B cell (primary cell): Measurements from ENCODE around the gene RBPJ. TPM values are rescaled to one million over a fixed set of nuclear protein-coding genes. Genes with fewer than 3 reads are reported as not detected.
A peak's percentile ranks its signal among the peaks of the same experiment; 100 is the strongest.

Experiments used
- ATAC-seq: fragments of 200-7000 bp; cut with Tn5 transposase; one replicate; pipeline ENCODE4 v1.10.0; 2021; ENCODE audit warnings: low read depth, mild to moderate bottlenecking, moderate number of reproducible peaks, moderate library complexity
- CTCF ChIA-PET: fragments of 350-600 bp; sonication (Branson Sonifier 250); formaldehyde crosslinking; loops from one replicate; lab custom pipeline; 2021; ENCODE audit warnings: antibody characterized with exemption, inconsistent platforms; lab: Charles Lee
- POLR2A ChIA-PET: fragments of 350-600 bp; sonication (Branson Sonifier 250); formaldehyde crosslinking; loops from one replicate; lab custom pipeline; 2021; ENCODE audit warnings: antibody characterized with exemption; lab: Charles Lee
- DNase-seq: peaks from one replicate; pipeline ENCODE4 v3.0.0; 2013
- H2AFZ ChIP-seq: 2 replicates; pipeline ENCODE4 v1.6.1; 2012; ENCODE audit warnings: mild to moderate bottlenecking, low read depth, low read length; ENCODE audit not compliant: insufficient read depth, poor library complexity, severe bottlenecking
- H3K27ac ChIP-seq, 2 donors: 1 replicate in 1 of 2; 2 replicates in 1 of 2; pipeline ENCODE4 v1.5.1; 2012 to 2013; ENCODE audit warnings: low read length in 2 of 2, mild to moderate bottlenecking in 2 of 2, moderate library complexity in 1 of 2
- H3K27me3 ChIP-seq, 4 experiments: fragments of 200-600 bp in 1 of 4; sonication (generic) in 1 of 4; replicated peaks in 1 of 4; 1 replicate in 2 of 4; 2 replicates in 2 of 4; pipeline versions ENCODE4 v1.6.1 to v1.7.0; 2013 to 2016; ENCODE audit warnings: low read length in 3 of 4, mild to moderate bottlenecking in 2 of 4, mixed read lengths in 1 of 4, moderate library complexity in 1 of 4; ENCODE audit not compliant: insufficient read depth in 4 of 4, control insufficient read depth in 3 of 4; ENCODE audit errors: control extremely low read depth in 1 of 4
- H3K36me3 ChIP-seq, 2 experiments: replicated peaks in 1 of 2; 1 replicate in 1 of 2; 2 replicates in 1 of 2; pipeline versions ENCODE4 v1.6.1 to v1.7.1; 2013; ENCODE audit warnings: low read length in 1 of 2; ENCODE audit not compliant: insufficient read depth in 2 of 2, control insufficient read depth in 1 of 2; ENCODE audit errors: control extremely low read depth in 1 of 2, extremely low read depth in 1 of 2
- H3K4me1 ChIP-seq, 2 donors: fragments of 200-600 bp in 1 of 2; sonication (generic) in 1 of 2; 1 replicate in 1 of 2; 2 replicates in 1 of 2; pipeline versions ENCODE4 v1.5.1 to v1.6.1; 2013 to 2017; ENCODE audit warnings: low read length in 2 of 2; ENCODE audit not compliant: control insufficient read depth in 2 of 2, insufficient read depth in 2 of 2
- H3K4me2 ChIP-seq: replicated peaks from 2 replicates; pipeline ENCODE3; 2012; ENCODE audit warnings: mild to moderate bottlenecking, low read depth, low read length; ENCODE audit not compliant: poor library complexity, severe bottlenecking
- H3K4me3 ChIP-seq, 5 experiments: fragments of 200-600 bp in 1 of 5; sonication (generic) in 1 of 5; 1 replicate in 3 of 5; 2 replicates in 2 of 5; pipeline versions ENCODE4 v1.5.1 to v1.7.0; 2011 to 2016; ENCODE audit warnings: low read length in 4 of 5, mild to moderate bottlenecking in 4 of 5, low read depth in 2 of 5, control low read depth in 1 of 5, moderate library complexity in 1 of 5; ENCODE audit not compliant: insufficient read depth in 1 of 5; ENCODE audit errors: control extremely low read depth in 1 of 5, extremely low read depth in 1 of 5
- H3K79me2 ChIP-seq: fragments of 200-600 bp; sonication (generic); one replicate; pipeline ENCODE4 v1.6.0; 2016; ENCODE audit warnings: low read length; ENCODE audit not compliant: control insufficient read depth, insufficient read depth
- H3K9ac ChIP-seq: fragments of 200-600 bp; sonication (generic); 2 replicates; pipeline ENCODE4 v1.6.1; 2017; ENCODE audit warnings: mild to moderate bottlenecking, low read length, moderate library complexity
- H3K9me3 ChIP-seq, 3 donors: one replicate each; pipeline versions ENCODE4 v1.6.1 to v1.7.1; 2013; ENCODE audit warnings: low read length in 2 of 3; ENCODE audit not compliant: control insufficient read depth in 2 of 3, insufficient read depth in 1 of 3; ENCODE audit errors: control extremely low read depth in 1 of 3
- H4K20me1 ChIP-seq: 2 replicates; pipeline ENCODE4 v1.6.0; 2012; ENCODE audit warnings: mild to moderate bottlenecking, low read length; ENCODE audit not compliant: insufficient read depth, control insufficient read depth, poor library complexity, severe bottlenecking
- H3K27ac Mint-ChIP-seq: one replicate; pipeline ENCODE4 v1.8.0; 2021; ENCODE audit warnings: mixed read lengths
- H3K27me3 Mint-ChIP-seq: one replicate; pipeline ENCODE4 v1.8.0; 2021; ENCODE audit warnings: mixed read lengths
- H3K4me1 Mint-ChIP-seq: one replicate; pipeline ENCODE4 v1.8.0; 2021; ENCODE audit warnings: mixed read lengths
- H3K4me3 Mint-ChIP-seq: one replicate; pipeline ENCODE4 v1.8.0; 2021; ENCODE audit warnings: mixed read lengths
- H3K9me3 Mint-ChIP-seq: one replicate; pipeline ENCODE4 v1.8.0; 2022; ENCODE audit warnings: mixed read lengths; ENCODE audit not compliant: insufficient read depth
- CTCF ChIP-seq: fragments of 200-600 bp; IDR thresholded peaks from one replicate; pipeline ENCODE4 v1.8.0; 2022; ENCODE audit warnings: antibody characterized with exemption, mild to moderate bottlenecking
- EZH2 ChIP-seq: IDR thresholded peaks from 2 replicates; pipeline ENCODE4 v1.6.1; 2012; ENCODE audit warnings: borderline replicate concordance, low read depth, mild to moderate bottlenecking, moderate library complexity, low read length; ENCODE audit not compliant: insufficient read depth, poor library complexity, severe bottlenecking
- WGBS: methylation state at CpG from one replicate; pipeline ENCODE4 v1.1.5; 2013; ENCODE audit warnings: missing lambda C conversion rate; ENCODE audit not compliant: insufficient coverage; 5-methylcytosine and 5-hydroxymethylcytosine counted together
- intact Hi-C: fragments of 100-400 bp; cut with micrococcal nuclease; formaldehyde crosslinking; loops from one replicate; pipeline ENCODE4 v1.10.0; 2022
- polyA plus RNA-seq: library from polyadenylated mRNA; depleted of rRNA; stranded (reverse); fragments of >200 nt; gene quantifications from 2 replicates; pipeline ENCODE4 v1.2.3, GENCODE V29; 2012
- total RNA-seq, 2 donors: library from RNA; stranded (reverse); fragments of 120-200 nt in 1 of 2; gene quantifications; 1 replicate in 1 of 2; 2 replicates in 1 of 2; pipeline versions ENCODE4 v1.2.3 to v1.2.4, GENCODE V29; 2013 to 2022

The RBPJ gene
- total and polyA plus RNA-seq, 2 donors (not counting 1 experiment from before 2014, with no cell fraction given), result 10.6 to 50.1 TPM

- Histone ChIP-seq H3K4me1 (peaks cover 0 to under 1% of the 10 kb centered on the region in 2 donors), H3K4me3 (no peak overlapping the region), H3K9me3 (peaks cover 0 to 10% (median 3%) of the 10 kb centered on the region in 3 donors), H3K79me2 (no peaks in the 10 kb centered on the region), H3K9ac (no peak overlapping the region), H3K36me3 (peaks cover 1 to 8% of the 10 kb centered on the region in 2 experiments), H3K27ac (no peak overlapping the region), H3K4me2 (no peak overlapping the region), H2AFZ (no peak overlapping the region), H3K27me3 (no peaks in the 10 kb centered on the region), H4K20me1 (no peaks in the 10 kb centered on the region)
- Mint-ChIP-seq H3K9me3 (peaks cover 4% of the 10 kb centered on the region), H3K4me1 (peaks cover 9% of the 10 kb centered on the region), H3K27me3 (no peaks in the 10 kb centered on the region), H3K27ac (no peak overlapping the region), H3K4me3 (no peak overlapping the region)
- ChIA-PET POLR2A (no interaction called here), CTCF (interaction anchor here (1.2 to 7.8 kb wide), 10 partner anchors 9 to 566 kb away, joined by 3 to 86 read pairs (median 8); no protein-coding TSS in a partner anchor)
- TF ChIP-seq EZH2 (no peak), CTCF (no peak)
- intact Hi-C loops, result no loop called here
- no CpG with 5 or more reads among the region's 1 CpG for WGBS
- DNase-seq (no peak), ATAC-seq (no peak)
Observed at GRCh38 chr4:26407476-26407875, 86.7 kb downstream of the RBPJ start.

GRCh38 chr4:26410385-26411293, 89.8 kb downstream of the RBPJ start:
- Mint-ChIP-seq H3K27me3 (no peaks in the 10 kb centered on the region), H3K9me3 (peaks cover 4% of the 10 kb centered on the region), H3K4me1 (no peaks in the 10 kb centered on the region), H3K27ac (no peak overlapping the region), H3K4me3 (no peak overlapping the region)
- Histone ChIP-seq H4K20me1 (no peaks in the 10 kb centered on the region), H3K79me2 (no peaks in the 10 kb centered on the region), H3K4me1 (no peaks in the 10 kb centered on the region), H3K9me3 (peaks cover 0 to 8% (median 3%) of the 10 kb centered on the region in 3 donors), H3K36me3 (peaks cover 4 to 10% of the 10 kb centered on the region in 2 experiments), H3K4me2 (no peak overlapping the region), H3K27ac (no peak overlapping the region), H3K4me3 (no peak overlapping the region), H3K9ac (no peak overlapping the region), H3K27me3 (no peaks in the 10 kb centered on the region), H2AFZ (no peak overlapping the region)
- CTCF ChIA-PET, result interaction anchor here (0.6 to 7.8 kb wide), 38 partner anchors 9 to 974 kb away, joined by 3 to 86 read pairs (median 3); partner anchors contain the start of gene RBPJ
- WGBS, result 0% methylated on average over 1 of the region's 2 CpGs
- DNase-seq (peak; percentile 68), ATAC-seq (peak; percentile 21)
- TF ChIP-seq EZH2 (no peak), CTCF (peak; percentile 81)
- intact Hi-C loops, result loop anchor here (1.0 to 2.0 kb wide), 7 partner anchors 80 to 970 kb away; no protein-coding TSS in a partner anchor
- POLR2A ChIA-PET, result no interaction called here
